ENCODE measurements around the gene SUGCT.

Gene SUGCT

DNA sequence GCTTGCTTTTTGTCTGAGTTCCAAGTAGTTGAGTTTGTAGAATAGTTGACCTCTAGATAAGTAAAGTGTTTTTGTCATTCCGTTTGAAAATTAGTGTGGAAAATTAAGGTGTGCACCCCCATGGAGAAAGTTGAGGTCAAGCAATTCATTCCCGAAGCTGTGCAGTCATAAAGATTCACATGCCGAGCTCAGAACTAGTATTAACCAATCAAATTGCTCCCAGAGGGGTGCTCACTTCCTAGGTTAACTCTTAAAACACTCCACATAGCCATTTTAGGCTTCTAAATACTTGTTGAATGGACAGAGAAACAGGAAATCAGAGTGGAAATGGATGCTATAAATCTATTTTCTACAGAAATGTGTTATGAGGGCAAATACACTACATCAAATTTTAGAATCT, 638.9 kb downstream of the SUGCT start (continued):
- TF ChIP-seq ZNF555 (tag by site-specific recombination; conservative IDR thresholded peaks at IDR 0.05) (no peak), SALL2 (tag by site-specific recombination; IDR thresholded peaks at IDR 0.05; ENCODE audit: borderline replicate concordance) (no peak), WT1 (tag by site-specific recombination; IDR thresholded peaks at IDR 0.05) (no peak)

GRCh38 chr7:40775877-40776276, 641.1 kb downstream of the SUGCT start:
- H3K4me3 ChIP-seq (ENCODE audit: low read depth, low read length) = no peak overlapping the region
- POLR2A ChIA-PET = no interaction called here
- TF ChIP-seq ZNF366 (tag by site-specific recombination; conservative IDR thresholded peaks at IDR 0.05) (no peak), ZNF202 (tag by site-specific recombination; IDR thresholded peaks at IDR 0.05; ENCODE audit: borderline replicate concordance) (no peak)
- no peaks in the 10 kb centered on the region for H3K9me3 ChIP-seq (ENCODE audit: control insufficient read depth, insufficient read depth, low read depth, low read length)
- no peaks in the 10 kb centered on the region for H3K4me1 ChIP-seq (ENCODE audit: control insufficient read depth, insufficient read depth, low read length)
- no peak overlapping the region for H3K27ac ChIP-seq (ENCODE audit: extremely low read depth, low read depth, low read length)
- no peaks in the 10 kb centered on the region for H3K36me3 ChIP-seq (ENCODE audit: control insufficient read depth in 2 of 2, insufficient read depth in 1 of 2, low read length in 2 of 2)
- CTCF ChIA-PET = no interaction called here

GRCh38 chr7:40777730-40778312, 643.0 kb downstream of the SUGCT start:
- Histone ChIP-seq H3K4me1 (ENCODE audit: control insufficient read depth, insufficient read depth, low read length) (no peaks in the 10 kb centered on the region), H3K27ac (ENCODE audit: extremely low read depth, low read depth, low read length) (no peak overlapping the region), H3K9me3 (ENCODE audit: control insufficient read depth, insufficient read depth, low read depth, low read length) (no peaks in the 10 kb centered on the region), H3K4me3 (ENCODE audit: low read depth, low read length) (no peak overlapping the region), H3K36me3 (ENCODE audit: control insufficient read depth in 2 of 2, insufficient read depth in 1 of 2, low read length in 2 of 2) (no peaks in the 10 kb centered on the region)
- TF ChIP-seq TSHZ1 (tag by site-specific recombination; IDR thresholded peaks at IDR 0.05; ENCODE audit: borderline replicate concordance) (no peak), ZNF645 (tag by site-specific recombination; IDR thresholded peaks at IDR 0.05) (no peak), ZNF677 (tag by site-specific recombination; IDR thresholded peaks at IDR 0.05) (no peak), REPIN1 (tag by site-specific recombination; IDR thresholded peaks at IDR 0.05; ENCODE audit: low read depth) (no peak), GLIS1 (tag by site-specific recombination; IDR thresholded peaks at IDR 0.05) (no peak), ZNF18 (tag by site-specific recombination; IDR thresholded peaks at IDR 0.05) (no peak)
- TF ChIP-seq, protein P1, sequence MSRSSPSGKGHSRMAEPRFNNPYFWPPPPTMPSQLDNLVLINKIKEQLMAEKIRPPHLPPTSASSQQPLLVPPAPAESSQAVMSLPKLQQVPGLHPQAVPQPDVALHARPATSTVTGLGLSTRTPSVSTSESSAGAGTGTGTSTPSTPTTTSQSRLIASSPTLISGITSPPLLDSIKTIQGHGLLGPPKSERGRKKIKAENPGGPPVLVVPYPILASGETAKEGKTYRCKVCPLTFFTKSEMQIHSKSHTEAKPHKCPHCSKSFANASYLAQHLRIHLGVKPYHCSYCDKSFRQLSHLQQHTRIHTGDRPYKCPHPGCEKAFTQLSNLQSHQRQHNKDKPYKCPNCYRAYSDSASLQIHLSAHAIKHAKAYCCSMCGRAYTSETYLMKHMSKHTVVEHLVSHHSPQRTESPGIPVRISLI (tag by site-specific recombination; IDR thresholded peaks at IDR 0.05) = no peak
- ChIA-PET CTCF (no interaction called here), POLR2A (no interaction called here)

DNA sequence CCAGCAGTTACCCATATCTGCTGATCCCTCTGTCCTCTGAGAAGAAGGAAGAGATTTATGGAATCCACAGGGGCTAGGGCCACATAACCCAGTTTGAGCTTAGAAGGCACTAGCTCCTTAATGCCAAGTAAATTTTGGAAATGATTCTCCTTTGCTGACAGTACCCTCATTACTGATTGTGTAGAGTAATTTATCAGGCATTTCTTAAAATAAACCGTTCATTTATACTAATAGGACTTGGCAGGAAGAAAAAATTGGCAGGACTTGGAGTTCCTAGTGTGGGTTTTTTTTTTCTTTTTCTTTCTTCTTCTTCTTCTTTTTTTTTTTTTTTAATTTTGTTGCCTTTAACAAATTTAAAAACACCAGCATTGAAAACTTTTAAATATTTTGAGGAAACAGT, 645.7 kb downstream of the SUGCT start:
- CTCF ChIA-PET = no interaction called here
- no peaks in the 10 kb centered on the region for H3K4me1 ChIP-seq (ENCODE audit: control insufficient read depth, insufficient read depth, low read length)
- H3K9me3 ChIP-seq (ENCODE audit: control insufficient read depth, insufficient read depth, low read depth, low read length) = no peaks in the 10 kb centered on the region
- POLR2A ChIA-PET = no interaction called here
- H3K36me3 ChIP-seq (ENCODE audit: control insufficient read depth in 2 of 2, insufficient read depth in 1 of 2, low read length in 2 of 2) = no peaks in the 10 kb centered on the region
- no peak overlapping the region for H3K4me3 ChIP-seq (ENCODE audit: low read depth, low read length)
- H3K27ac ChIP-seq (ENCODE audit: extremely low read depth, low read depth, low read length) = no peak overlapping the region
- TF ChIP-seq ZBTB44 (tag by site-specific recombination; IDR thresholded peaks at IDR 0.05) (no peak), ZNF335 (tag by site-specific recombination; conservative IDR thresholded peaks at IDR 0.05) (no peak), TRIM28 (IDR thresholded peaks at IDR 0.05; ENCODE audit: borderline replicate concordance, low read length) (no peak)
- TF ChIP-seq, protein P2, sequence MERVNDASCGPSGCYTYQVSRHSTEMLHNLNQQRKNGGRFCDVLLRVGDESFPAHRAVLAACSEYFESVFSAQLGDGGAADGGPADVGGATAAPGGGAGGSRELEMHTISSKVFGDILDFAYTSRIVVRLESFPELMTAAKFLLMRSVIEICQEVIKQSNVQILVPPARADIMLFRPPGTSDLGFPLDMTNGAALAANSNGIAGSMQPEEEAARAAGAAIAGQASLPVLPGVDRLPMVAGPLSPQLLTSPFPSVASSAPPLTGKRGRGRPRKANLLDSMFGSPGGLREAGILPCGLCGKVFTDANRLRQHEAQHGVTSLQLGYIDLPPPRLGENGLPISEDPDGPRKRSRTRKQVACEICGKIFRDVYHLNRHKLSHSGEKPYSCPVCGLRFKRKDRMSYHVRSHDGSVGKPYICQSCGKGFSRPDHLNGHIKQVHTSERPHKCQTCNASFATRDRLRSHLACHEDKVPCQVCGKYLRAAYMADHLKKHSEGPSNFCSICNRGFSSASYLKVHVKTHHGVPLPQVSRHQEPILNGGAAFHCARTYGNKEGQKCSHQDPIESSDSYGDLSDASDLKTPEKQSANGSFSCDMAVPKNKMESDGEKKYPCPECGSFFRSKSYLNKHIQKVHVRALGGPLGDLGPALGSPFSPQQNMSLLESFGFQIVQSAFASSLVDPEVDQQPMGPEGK (tag by site-specific recombination; IDR thresholded peaks at IDR 0.05) = no peak

Data from HEK293 (cell line).